ENCODE measurements around the gene SPTLC3.

The SPTLC3 gene

DNA sequence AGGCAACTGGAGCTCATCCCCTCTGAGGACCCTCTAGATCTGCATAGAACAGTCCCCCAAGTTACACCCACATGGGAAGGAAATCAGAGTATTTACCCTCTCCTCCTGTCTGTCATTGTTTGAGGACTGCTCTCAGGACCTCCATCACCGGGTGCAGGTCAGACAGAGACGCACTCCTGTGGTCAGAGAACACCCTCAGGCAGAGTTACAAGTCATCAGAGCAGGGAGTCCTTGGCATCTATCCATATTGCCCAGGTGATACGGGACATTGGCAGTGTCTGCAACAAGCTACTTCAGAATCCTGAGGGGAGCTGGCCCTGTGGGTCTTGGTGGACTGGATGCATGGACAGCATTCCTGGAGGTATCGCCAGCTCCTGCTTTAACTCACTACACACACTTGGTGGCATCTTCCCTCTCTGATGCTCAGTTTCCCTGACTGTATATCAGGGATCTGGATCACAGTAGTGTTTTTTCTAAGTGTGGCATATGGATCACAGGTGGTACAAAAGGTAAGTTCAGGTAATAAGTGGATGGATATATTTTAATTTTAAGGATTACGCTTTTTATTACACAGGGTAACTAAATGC is 197.2 kb downstream of the SPTLC3 start:
- TF ChIP-seq RARB (CRISPR knock-in tag; IDR thresholded peaks at IDR 0.05) (no peak), ISL1 (CRISPR knock-in tag; IDR thresholded peaks at IDR 0.05) (no peak), BACH2 (CRISPR knock-in tag; IDR thresholded peaks at IDR 0.05; ENCODE audit: borderline replicate concordance) (no peak), ZNF565 (CRISPR knock-in tag; conservative IDR thresholded peaks at IDR 0.05; ENCODE audit: low read depth) (no peak), TCF4 (CRISPR knock-in tag; IDR thresholded peaks at IDR 0.05; ENCODE audit: borderline replicate concordance) (no peak), OSR1 (CRISPR knock-in tag; IDR thresholded peaks at IDR 0.05) (no peak), ZNF8 (CRISPR knock-in tag; IDR thresholded peaks at IDR 0.05) (no peak), TOX (CRISPR knock-in tag; IDR thresholded peaks at IDR 0.05; ENCODE audit: borderline replicate concordance) (no peak), SNAI2 (CRISPR knock-in tag; IDR thresholded peaks at IDR 0.05) (no peak)
- TF ChIP-seq, protein P1, sequence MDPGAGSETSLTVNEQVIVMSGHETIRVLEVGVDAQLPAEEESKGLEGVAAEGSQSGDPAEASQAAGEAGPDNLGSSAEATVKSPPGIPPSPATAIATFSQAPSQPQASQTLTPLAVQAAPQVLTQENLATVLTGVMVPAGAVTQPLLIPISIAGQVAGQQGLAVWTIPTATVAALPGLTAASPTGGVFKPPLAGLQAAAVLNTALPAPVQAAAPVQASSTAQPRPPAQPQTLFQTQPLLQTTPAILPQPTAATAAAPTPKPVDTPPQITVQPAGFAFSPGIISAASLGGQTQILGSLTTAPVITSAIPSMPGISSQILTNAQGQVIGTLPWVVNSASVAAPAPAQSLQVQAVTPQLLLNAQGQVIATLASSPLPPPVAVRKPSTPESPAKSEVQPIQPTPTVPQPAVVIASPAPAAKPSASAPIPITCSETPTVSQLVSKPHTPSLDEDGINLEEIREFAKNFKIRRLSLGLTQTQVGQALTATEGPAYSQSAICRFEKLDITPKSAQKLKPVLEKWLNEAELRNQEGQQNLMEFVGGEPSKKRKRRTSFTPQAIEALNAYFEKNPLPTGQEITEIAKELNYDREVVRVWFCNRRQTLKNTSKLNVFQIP (CRISPR knock-in tag; IDR thresholded peaks at IDR 0.05; ENCODE audit: borderline replicate concordance, low read depth), result no peak
- TF ChIP-seq, protein P2, sequence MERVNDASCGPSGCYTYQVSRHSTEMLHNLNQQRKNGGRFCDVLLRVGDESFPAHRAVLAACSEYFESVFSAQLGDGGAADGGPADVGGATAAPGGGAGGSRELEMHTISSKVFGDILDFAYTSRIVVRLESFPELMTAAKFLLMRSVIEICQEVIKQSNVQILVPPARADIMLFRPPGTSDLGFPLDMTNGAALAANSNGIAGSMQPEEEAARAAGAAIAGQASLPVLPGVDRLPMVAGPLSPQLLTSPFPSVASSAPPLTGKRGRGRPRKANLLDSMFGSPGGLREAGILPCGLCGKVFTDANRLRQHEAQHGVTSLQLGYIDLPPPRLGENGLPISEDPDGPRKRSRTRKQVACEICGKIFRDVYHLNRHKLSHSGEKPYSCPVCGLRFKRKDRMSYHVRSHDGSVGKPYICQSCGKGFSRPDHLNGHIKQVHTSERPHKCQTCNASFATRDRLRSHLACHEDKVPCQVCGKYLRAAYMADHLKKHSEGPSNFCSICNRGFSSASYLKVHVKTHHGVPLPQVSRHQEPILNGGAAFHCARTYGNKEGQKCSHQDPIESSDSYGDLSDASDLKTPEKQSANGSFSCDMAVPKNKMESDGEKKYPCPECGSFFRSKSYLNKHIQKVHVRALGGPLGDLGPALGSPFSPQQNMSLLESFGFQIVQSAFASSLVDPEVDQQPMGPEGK (CRISPR knock-in tag; IDR thresholded peaks at IDR 0.05; ENCODE audit: borderline replicate concordance), result no peak
- TF ChIP-seq, protein P3, sequence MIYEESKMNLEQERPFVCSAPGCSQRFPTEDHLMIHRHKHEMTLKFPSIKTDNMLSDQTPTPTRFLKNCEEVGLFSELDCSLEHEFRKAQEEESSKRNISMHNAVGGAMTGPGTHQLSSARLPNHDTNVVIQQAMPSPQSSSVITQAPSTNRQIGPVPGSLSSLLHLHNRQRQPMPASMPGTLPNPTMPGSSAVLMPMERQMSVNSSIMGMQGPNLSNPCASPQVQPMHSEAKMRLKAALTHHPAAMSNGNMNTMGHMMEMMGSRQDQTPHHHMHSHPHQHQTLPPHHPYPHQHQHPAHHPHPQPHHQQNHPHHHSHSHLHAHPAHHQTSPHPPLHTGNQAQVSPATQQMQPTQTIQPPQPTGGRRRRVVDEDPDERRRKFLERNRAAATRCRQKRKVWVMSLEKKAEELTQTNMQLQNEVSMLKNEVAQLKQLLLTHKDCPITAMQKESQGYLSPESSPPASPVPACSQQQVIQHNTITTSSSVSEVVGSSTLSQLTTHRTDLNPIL (CRISPR knock-in tag; IDR thresholded peaks at IDR 0.05; ENCODE audit: low read depth), result no peak
- no peak for ATAC-seq

DNA sequence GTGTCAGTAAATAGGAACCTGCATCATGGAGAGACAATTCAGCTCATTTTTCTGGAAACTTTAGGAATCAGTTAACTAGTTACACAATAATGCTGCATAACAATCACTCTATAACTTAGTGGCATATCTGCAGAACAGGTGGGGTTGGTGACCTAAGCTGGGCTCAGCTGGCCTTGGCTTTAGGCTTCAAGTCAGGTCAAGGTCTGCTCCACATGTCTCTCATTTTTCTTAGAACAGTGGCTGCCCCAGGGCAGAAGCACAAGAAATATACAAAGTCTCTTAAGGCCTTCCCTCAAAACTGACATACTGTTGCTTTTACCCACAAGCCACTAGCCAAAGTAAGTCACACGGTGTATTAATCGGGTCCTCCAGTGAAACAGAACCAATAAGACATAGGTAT is 198.2 kb downstream of the SPTLC3 start:
- TF ChIP-seq, protein P4, sequence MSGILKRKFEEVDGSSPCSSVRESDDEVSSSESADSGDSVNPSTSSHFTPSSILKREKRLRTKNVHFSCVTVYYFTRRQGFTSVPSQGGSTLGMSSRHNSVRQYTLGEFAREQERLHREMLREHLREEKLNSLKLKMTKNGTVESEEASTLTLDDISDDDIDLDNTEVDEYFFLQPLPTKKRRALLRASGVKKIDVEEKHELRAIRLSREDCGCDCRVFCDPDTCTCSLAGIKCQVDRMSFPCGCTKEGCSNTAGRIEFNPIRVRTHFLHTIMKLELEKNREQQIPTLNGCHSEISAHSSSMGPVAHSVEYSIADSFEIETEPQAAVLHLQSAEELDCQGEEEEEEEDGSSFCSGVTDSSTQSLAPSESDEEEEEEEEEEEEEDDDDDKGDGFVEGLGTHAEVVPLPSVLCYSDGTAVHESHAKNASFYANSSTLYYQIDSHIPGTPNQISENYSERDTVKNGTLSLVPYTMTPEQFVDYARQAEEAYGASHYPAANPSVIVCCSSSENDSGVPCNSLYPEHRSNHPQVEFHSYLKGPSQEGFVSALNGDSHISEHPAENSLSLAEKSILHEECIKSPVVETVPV (CRISPR knock-in tag; IDR thresholded peaks at IDR 0.05), result no peak
- no peak for TF ChIP-seq ZFP30 (CRISPR knock-in tag; IDR thresholded peaks at IDR 0.05)
- TF ChIP-seq GLIS3 (CRISPR knock-in tag; IDR thresholded peaks at IDR 0.05), result no peak
- TF ChIP-seq ESRRG (CRISPR knock-in tag; IDR thresholded peaks at IDR 0.05), result no peak
- no peak for TF ChIP-seq SNAI2 (CRISPR knock-in tag; IDR thresholded peaks at IDR 0.05)
- no peak for TF ChIP-seq ZFP3 (CRISPR knock-in tag; IDR thresholded peaks at IDR 0.05)
- no peak for TF ChIP-seq TOX (CRISPR knock-in tag; IDR thresholded peaks at IDR 0.05; ENCODE audit: borderline replicate concordance)
- no peak for TF ChIP-seq PPARA (CRISPR knock-in tag; IDR thresholded peaks at IDR 0.05; ENCODE audit: borderline replicate concordance)
- TF ChIP-seq, protein P5, sequence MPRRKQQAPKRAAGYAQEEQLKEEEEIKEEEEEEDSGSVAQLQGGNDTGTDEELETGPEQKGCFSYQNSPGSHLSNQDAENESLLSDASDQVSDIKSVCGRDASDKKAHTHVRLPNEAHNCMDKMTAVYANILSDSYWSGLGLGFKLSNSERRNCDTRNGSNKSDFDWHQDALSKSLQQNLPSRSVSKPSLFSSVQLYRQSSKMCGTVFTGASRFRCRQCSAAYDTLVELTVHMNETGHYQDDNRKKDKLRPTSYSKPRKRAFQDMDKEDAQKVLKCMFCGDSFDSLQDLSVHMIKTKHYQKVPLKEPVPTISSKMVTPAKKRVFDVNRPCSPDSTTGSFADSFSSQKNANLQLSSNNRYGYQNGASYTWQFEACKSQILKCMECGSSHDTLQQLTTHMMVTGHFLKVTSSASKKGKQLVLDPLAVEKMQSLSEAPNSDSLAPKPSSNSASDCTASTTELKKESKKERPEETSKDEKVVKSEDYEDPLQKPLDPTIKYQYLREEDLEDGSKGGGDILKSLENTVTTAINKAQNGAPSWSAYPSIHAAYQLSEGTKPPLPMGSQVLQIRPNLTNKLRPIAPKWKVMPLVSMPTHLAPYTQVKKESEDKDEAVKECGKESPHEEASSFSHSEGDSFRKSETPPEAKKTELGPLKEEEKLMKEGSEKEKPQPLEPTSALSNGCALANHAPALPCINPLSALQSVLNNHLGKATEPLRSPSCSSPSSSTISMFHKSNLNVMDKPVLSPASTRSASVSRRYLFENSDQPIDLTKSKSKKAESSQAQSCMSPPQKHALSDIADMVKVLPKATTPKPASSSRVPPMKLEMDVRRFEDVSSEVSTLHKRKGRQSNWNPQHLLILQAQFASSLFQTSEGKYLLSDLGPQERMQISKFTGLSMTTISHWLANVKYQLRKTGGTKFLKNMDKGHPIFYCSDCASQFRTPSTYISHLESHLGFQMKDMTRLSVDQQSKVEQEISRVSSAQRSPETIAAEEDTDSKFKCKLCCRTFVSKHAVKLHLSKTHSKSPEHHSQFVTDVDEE (CRISPR knock-in tag; IDR thresholded peaks at IDR 0.05), result no peak
- no peak for TF ChIP-seq OSR1 (CRISPR knock-in tag; IDR thresholded peaks at IDR 0.05)
- TF ChIP-seq, protein P1 (CRISPR knock-in tag; IDR thresholded peaks at IDR 0.05; ENCODE audit: borderline replicate concordance, low read depth), result no peak
- no peak for TF ChIP-seq CSDC2 (CRISPR knock-in tag; IDR thresholded peaks at IDR 0.05)
- TF ChIP-seq BACH2 (CRISPR knock-in tag; IDR thresholded peaks at IDR 0.05; ENCODE audit: borderline replicate concordance), result no peak
- ATAC-seq, result no peak

Data from SK-N-SH treated with all-trans-retinoic acid at 6 μM for 48 hours (cell line).